CD4-positive, alpha-beta T cell (primary cell): ENCODE results near the gene PCDHB14. TPM values are rescaled to one million over a fixed set of nuclear protein-coding genes. Genes with fewer than 3 reads are reported as not detected.

ENCODE experiments used
- ATAC-seq: fragments of 200-7000 bp; cut with Tn5 transposase; one replicate; pipeline ENCODE4 v1.10.0; 2022; ENCODE audit warnings: mild to moderate bottlenecking; ENCODE audit not compliant: poor library complexity
- CTCF ChIA-PET: fragments of 350-600 bp; sonication (Branson Sonifier 250); formaldehyde crosslinking; loops from one replicate; lab custom pipeline; 2021; ENCODE audit warnings: antibody characterized with exemption, inconsistent platforms; lab: Charles Lee
- POLR2A ChIA-PET: fragments of 350-600 bp; sonication (Branson Sonifier 250); formaldehyde crosslinking; loops from one replicate; lab custom pipeline; 2021; ENCODE audit warnings: antibody characterized with exemption, inconsistent platforms; lab: Charles Lee
- DNase-seq, 14 experiments: peaks; one replicate each; pipeline ENCODE4 v3.0.0-alpha.2; 2013 to 2020; ENCODE audit warnings: mixed read lengths in 2 of 14
- H3K27ac ChIP-seq, 2 donors: one replicate each; pipeline versions ENCODE4 v1.5.1 to v1.7.0; 2013; ENCODE audit warnings: low read length in 2 of 2, low read depth in 1 of 2, mild to moderate bottlenecking in 1 of 2
- H3K27me3 ChIP-seq, 2 experiments: 1 replicate in 1 of 2; 2 replicates in 1 of 2; pipeline versions ENCODE4 v1.6.1 to v1.7.0; 2013; ENCODE audit warnings: low read length in 2 of 2, control low read depth in 1 of 2, mild to moderate bottlenecking in 1 of 2, moderate library complexity in 1 of 2; ENCODE audit not compliant: insufficient read depth in 2 of 2, control insufficient read depth in 1 of 2
- H3K36me3 ChIP-seq: one replicate; pipeline ENCODE4 v1.6.1; 2013; ENCODE audit warnings: low read length, control low read depth; ENCODE audit not compliant: insufficient read depth
- H3K4me1 ChIP-seq: one replicate; pipeline ENCODE4 v1.6.1; 2013; ENCODE audit warnings: low read length, control low read depth; ENCODE audit not compliant: insufficient read depth
- H3K4me3 ChIP-seq: one replicate; pipeline ENCODE4 v1.5.1; 2013; ENCODE audit warnings: mild to moderate bottlenecking, low read length, moderate library complexity
- H3K9me3 ChIP-seq, 2 experiments: 1 replicate in 1 of 2; 2 replicates in 1 of 2; pipeline versions ENCODE4 v1.6.1 to v1.7.0; 2013; ENCODE audit warnings: low read length in 2 of 2, mild to moderate bottlenecking in 2 of 2, control low read depth in 1 of 2, moderate library complexity in 1 of 2; ENCODE audit not compliant: control insufficient read depth in 1 of 2, insufficient read depth in 1 of 2
- H3K27ac Mint-ChIP-seq: one replicate; pipeline ENCODE4 v1.8.0; 2020; ENCODE audit warnings: mixed read lengths
- H3K27me3 Mint-ChIP-seq: one replicate; pipeline ENCODE4 v1.8.0; 2021; ENCODE audit warnings: mixed read lengths
- H3K36me3 Mint-ChIP-seq: one replicate; pipeline ENCODE4 v1.8.0; 2021; ENCODE audit warnings: low read depth, mixed read lengths
- H3K4me1 Mint-ChIP-seq: one replicate; pipeline ENCODE4 v1.8.0; 2021; ENCODE audit warnings: low read depth, mixed read lengths
- H3K4me3 Mint-ChIP-seq: one replicate; pipeline ENCODE4 v1.8.0; 2020; ENCODE audit warnings: mild to moderate bottlenecking, mixed read lengths
- H3K9me3 Mint-ChIP-seq: one replicate; pipeline ENCODE4 v1.8.0; 2020; ENCODE audit warnings: mixed read lengths
- intact Hi-C, 2 experiments: fragments of 100-400 bp; cut with DNase I in 1 of 2; cut with micrococcal nuclease in 1 of 2; formaldehyde crosslinking; loops; one replicate each; pipeline versions ENCODE4 v1.15.1 to v1.9.0; 2023 to 2025; cut with DNase I, micrococcal nuclease
- total RNA-seq, 174 experiments: library from RNA in 2 of 174; stranded (reverse) in 2 of 174; gene quantifications; one replicate each; pipeline ENCODE4 v1.2.3 and lab custom pipeline; 2021 to 2026
- TF ChIP-seq, protein P1 (sequence below): fragments of 200-600 bp; IDR thresholded peaks from one replicate; pipeline ENCODE4 v1.8.0; 2022; ENCODE audit warnings: antibody characterized with exemption, mild to moderate bottlenecking

Gene PCDHB14
- total RNA-seq, 2 experiments from 2014 or later: not detected

DNA sequence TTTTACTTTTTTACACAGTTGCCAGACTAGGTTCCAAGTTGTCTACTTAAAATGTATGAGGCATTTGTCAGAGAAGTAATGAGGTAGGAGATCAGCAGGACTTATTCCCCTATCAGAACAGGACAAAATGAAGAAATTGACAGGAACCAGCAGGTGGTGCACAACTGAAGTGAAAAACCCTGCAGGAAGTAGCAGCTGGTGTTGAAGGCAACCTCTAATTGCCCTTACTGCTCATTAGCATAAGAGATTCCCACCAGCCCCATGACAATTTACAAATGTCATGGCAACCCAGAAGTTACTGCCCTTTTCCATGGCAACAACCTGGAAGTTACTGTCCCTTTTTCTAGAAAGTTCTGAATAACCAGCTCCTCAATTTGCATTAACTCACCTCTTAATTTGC lies 27.4 kb downstream of the PCDHB14 start:
- Histone ChIP-seq H3K9me3 (peaks cover 23 to 85% of the 10 kb centered on the region in 2 experiments), H3K27ac (no peak overlapping the region), H3K27me3 (peaks cover 5 to 6% of the 10 kb centered on the region in 2 experiments), H3K36me3 (no peaks in the 10 kb centered on the region), H3K4me1 (no peaks in the 10 kb centered on the region), H3K4me3 (no peak overlapping the region)
- intact Hi-C loops: no loop called here
- ATAC-seq (no peak), DNase-seq (no peak)
- H3K4me3 Mint-ChIP-seq: no peak overlapping the region
- no peak overlapping the region for H3K27ac Mint-ChIP-seq
- no peaks in the 10 kb centered on the region for H3K4me1 Mint-ChIP-seq
- H3K9me3 Mint-ChIP-seq: peaks cover 17% of the 10 kb centered on the region
- ChIA-PET POLR2A (no interaction called here), CTCF (no interaction called here)
- peaks cover 31% of the 10 kb centered on the region for H3K36me3 Mint-ChIP-seq
- peaks cover 13% of the 10 kb centered on the region for H3K27me3 Mint-ChIP-seq
- TF ChIP-seq, protein P1, sequence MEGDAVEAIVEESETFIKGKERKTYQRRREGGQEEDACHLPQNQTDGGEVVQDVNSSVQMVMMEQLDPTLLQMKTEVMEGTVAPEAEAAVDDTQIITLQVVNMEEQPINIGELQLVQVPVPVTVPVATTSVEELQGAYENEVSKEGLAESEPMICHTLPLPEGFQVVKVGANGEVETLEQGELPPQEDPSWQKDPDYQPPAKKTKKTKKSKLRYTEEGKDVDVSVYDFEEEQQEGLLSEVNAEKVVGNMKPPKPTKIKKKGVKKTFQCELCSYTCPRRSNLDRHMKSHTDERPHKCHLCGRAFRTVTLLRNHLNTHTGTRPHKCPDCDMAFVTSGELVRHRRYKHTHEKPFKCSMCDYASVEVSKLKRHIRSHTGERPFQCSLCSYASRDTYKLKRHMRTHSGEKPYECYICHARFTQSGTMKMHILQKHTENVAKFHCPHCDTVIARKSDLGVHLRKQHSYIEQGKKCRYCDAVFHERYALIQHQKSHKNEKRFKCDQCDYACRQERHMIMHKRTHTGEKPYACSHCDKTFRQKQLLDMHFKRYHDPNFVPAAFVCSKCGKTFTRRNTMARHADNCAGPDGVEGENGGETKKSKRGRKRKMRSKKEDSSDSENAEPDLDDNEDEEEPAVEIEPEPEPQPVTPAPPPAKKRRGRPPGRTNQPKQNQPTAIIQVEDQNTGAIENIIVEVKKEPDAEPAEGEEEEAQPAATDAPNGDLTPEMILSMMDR: no peak

DNA sequence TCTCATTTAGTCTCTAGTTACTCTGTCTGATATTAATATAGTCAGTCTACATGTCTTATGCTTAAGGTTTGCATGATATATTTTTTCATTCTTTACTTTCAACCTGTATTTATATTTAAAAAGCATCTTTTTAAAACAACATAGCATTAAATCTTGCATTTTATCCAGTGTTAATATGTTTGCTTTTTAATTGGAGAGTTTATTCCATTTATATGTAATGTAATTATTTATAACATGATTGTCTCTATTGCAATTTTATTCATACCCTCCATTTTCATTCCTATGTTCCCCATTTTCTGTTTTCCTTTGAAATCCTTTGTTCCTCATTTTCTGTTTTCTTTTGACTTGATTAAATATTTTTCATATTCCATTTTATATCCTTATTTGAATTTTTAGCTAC lies 35.3 kb downstream of the PCDHB14 start:
- Histone ChIP-seq H3K36me3 (no peaks in the 10 kb centered on the region), H3K27me3 (no peaks in the 10 kb centered on the region), H3K4me3 (no peak overlapping the region), H3K9me3 (peaks cover 29 to 99% of the 10 kb centered on the region in 2 experiments), H3K4me1 (no peaks in the 10 kb centered on the region), H3K27ac (no peak overlapping the region)
- CTCF ChIA-PET: no interaction called here
- TF ChIP-seq, protein P1: no peak
- POLR2A ChIA-PET: no interaction called here
- Mint-ChIP-seq H3K4me3 (no peak overlapping the region), H3K27ac (no peak overlapping the region), H3K4me1 (no peaks in the 10 kb centered on the region), H3K27me3 (no peaks in the 10 kb centered on the region), H3K36me3 (peaks cover 73% of the 10 kb centered on the region), H3K9me3 (peaks cover 16% of the 10 kb centered on the region)
- intact Hi-C loops: no loop called here
- ATAC-seq (no peak), DNase-seq (no peak)

DNA sequence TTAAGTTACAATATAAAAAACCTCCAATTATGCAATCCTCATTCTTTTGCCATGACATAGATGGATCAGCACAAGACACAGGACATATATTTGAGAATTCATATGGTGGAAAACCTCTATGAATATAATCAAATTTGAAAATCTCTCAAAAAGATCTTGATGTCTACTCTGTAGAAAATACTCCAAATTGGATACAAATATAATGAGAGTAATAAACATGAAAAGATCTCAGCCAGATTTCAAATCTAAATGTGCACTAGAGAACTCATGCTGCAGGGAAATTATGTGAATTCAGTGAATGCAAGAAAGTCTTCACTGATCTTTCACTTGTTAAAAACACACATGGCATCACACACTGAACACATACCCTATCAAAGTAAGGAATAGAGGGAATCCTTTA lies 35.8 kb downstream of the PCDHB14 start:
- intact Hi-C loops: no loop called here
- peaks cover 17% of the 10 kb centered on the region for H3K9me3 Mint-ChIP-seq
- H3K9me3 ChIP-seq: peaks cover 34 to 99% of the 10 kb centered on the region in 2 experiments
- H3K27ac Mint-ChIP-seq: no peak overlapping the region
- no peaks in the 10 kb centered on the region for H3K27me3 ChIP-seq
- H3K4me3 ChIP-seq: no peak overlapping the region
- ATAC-seq (no peak), DNase-seq (no peak)
- no peaks in the 10 kb centered on the region for H3K36me3 ChIP-seq
- no peak overlapping the region for H3K4me3 Mint-ChIP-seq
- H3K27ac ChIP-seq: no peak overlapping the region
- H3K4me1 ChIP-seq: no peaks in the 10 kb centered on the region
- TF ChIP-seq, protein P1: no peak
- ChIA-PET POLR2A (no interaction called here), CTCF (no interaction called here)
- H3K36me3 Mint-ChIP-seq: peaks cover 77% of the 10 kb centered on the region
- H3K27me3 Mint-ChIP-seq: no peaks in the 10 kb centered on the region
- H3K4me1 Mint-ChIP-seq: no peaks in the 10 kb centered on the region
